Activated CD4-positive, CD25-positive, alpha-beta regulatory T cell (primary cell): Measurements from ENCODE around the gene DPF1.
"Not testable (repeated sequence)": the region's sequence is repeated elsewhere in the genome, so short reads cannot be mapped to it uniquely, and the experiment has no call there.

Experiments used
- DNase-seq, 4 experiments: peaks; one replicate each; lab custom pipeline; 2025; lab: John Stamatoyannopoulos, UW

The DPF1 gene

GRCh38 chr19:38250821-38251563 lies 27.0 kb upstream of the DPF1 start:
- no peak for DNase-seq

DNA sequence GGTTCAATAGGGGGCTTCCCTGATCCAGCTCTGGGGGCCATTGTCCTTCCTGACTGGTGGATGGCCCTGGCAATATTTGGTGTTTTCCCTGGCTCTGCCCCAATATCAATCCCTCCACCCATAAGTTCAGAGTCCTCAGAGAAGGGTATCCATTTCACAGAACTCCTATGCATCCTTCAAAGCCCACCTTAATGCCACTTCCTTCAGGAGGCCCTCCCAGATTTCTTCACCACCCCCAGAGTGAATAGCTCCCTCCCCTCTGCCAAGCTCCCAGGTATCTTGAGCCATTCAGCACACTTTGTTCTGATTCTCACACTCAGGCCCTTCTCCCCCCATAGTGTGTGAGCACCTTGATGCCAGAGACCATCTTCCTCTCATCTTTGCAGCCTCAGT lies 26.4 kb upstream of the DPF1 start:
- no peak for DNase-seq

DNA sequence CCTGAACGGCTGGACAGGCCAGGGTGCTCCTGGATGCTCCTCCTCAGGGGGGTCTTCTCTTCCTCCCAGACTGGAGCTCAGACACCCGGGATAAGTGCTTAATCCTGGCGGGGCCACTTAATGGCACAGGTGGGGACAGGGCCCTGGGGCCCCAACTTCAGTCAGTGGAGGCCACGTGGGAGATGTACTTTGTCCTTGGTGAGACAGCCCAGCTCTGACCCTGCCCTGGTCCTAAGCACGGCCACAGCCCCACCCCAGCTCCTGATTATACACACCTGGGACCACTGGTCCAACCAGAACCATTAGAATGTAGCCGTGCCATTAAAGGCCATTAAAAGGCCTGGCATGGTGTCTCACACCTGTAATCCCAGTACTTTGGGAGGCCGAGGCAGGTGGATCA lies 24.4 kb upstream of the DPF1 start:
- no peak for DNase-seq

GRCh38 chr19:38247734-38248268 lies 23.8 kb upstream of the DPF1 start:
- DNase-seq: no peak

GRCh38 chr19:38247126-38247525 lies 23.1 kb upstream of the DPF1 start:
- DNase-seq: no peak

DNA sequence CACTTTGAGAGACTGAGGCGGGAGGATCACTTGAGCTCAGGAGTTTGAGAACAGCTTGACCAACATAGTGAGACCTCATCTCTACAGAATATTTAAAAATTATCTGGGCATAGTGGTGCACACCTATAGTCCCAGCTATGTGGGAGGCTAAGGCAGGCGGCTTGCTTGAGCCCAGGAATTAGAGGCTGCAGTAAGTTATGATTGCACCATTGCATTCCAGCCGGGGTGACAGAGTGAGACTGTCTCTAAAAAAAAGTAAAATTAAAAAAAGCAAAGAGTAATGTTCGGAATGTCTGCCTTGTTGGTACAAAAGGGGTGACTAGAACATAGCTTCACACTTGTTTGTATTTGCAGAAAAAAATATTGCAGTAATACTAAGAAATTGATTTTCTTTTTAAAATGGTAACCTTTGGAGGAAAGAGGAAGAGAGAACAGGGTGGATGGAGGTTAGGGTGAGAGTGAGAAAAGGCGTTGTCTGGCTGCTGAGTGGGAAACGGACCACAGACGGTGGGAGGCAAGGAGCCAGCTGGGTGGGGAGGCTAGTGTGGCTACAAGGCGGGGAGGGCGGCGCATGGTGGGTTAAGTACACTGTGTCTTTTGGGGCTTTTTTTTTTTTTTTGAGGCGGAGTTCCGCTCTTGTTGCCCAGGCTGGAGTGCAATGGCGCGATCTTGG lies 21.9 kb upstream of the DPF1 start:
- DNase-seq: no peak

DNA sequence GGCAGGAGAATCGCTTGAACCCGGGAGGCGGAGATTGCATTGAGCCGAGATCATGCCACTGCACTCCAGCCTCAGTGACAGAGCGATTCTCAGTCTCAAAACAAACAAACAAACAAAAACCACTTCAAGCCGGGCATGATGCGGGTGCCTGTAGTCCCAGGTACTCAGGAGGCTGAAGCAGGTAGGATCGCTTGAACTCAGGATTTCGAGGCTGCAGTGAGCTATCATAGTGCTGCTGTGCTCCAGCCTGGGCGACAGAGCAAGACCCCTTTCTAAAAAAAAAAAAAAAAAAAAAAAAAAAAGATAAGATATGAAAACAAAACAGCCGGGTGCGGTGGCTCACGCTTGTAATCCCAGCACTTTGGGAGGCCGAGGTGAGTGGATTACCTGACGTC lies 19.3 kb upstream of the DPF1 start:
- DNase-seq: no peak

DNA sequence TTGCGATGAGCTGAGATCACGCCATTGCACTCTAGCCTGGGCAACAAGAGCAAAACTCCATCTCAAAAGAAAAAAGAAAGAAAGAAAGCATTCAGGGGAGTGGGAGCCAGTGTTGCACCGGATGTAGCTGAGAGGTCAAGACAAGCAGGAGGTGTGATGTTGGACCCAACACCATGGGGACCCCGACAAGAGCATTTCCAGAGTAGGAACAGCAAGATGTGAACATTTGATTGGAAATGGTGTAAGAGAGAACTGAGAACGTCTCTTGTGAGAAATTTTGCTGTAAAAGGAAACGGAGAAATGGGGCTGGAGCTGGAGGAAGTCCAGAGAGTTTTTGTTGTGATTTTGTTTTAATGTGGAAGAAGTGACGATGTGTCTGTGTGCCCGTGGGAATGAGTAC lies 15.8 kb upstream of the DPF1 start:
- no peak for DNase-seq

DNA sequence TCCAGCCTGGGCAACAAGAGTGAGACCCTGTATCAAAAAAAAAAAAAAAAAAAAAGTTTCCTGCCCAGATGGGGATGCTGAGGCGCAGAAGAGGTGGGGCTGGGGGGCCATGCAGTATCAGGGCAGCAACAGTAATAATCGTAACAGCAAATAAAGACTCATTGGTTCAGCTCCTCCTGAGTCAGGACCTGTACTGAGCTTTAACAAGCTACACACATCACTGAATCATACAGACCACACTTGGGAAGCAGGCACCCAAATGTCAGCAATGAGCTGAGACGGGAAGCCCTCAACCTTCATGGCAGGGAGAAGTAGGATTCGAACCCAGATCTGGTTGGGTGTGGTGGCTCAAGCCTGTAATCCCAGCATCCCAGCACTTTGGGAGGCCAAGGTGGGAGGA lies 10.6 kb upstream of the DPF1 start:
- DNase-seq: no peak

DNA sequence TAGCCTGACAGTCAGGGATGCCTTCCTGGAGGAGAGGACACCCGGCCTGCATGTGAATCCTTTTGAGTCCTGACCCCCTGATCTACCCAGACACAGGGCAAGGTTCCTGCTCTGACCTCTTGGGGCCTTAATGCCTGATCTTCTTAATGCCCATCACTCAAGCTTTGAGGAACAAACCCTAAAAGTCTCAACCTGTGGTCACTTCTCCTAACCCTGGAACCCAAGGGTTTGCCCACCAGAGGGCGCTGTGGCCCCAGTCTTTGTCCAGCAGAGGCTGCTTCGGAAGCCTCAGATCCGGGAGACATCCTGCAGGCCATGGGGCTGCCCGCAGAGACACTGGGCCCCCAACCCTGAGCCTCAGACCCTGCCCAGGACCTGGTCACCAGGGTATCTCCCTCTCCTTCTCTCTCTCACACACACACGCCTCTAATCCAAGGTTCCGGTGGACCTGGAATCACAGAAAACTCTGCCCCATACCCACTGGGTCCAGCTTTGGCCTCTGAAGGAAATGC lies 9.8 kb upstream of the DPF1 start:
- peak; percentile 41 to 70 (median 56) for DNase-seq

- DNase-seq: no peak
Observed at GRCh38 chr19:38231918-38232317, 7.9 kb upstream of the DPF1 start.

DNA sequence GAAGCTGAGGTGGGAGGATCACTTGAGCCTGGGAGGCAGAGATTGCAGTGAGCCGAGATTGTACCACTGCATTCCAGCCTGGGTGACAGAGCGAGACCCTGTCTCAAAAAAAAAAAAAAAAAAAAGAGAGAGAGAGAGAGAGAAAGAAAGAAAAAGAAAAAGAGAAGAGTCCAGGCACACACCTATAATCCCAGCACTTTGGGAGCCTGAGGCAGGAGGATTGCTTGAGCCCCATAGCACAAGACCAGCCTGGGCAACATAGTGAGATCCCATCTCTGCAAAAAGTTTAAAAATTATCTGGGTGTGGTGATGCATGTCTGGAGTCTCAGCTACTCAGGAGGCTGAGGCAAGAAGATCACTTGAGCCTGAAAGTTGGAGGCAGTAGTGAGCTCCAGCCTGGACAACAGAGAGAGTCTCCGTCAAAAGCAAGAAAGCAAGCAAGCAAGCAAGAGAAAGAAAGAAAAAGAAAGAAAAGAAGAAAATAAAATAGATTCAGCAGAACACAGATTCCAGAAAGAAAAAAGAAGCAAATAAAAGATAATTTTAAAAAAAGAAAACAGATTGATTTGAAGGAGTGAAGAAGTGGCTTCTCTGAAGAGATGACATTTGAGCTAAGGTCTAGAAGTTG lies 6.6 kb upstream of the DPF1 start:
- DNase-seq: not testable (repeated sequence)

- DNase-seq: peak in 3 of 4 experiments; percentile 18 to 27 (median 26)
Observed at GRCh38 chr19:38229585-38230073, 5.6 kb upstream of the DPF1 start.

- DNase-seq: no peak
Observed at GRCh38 chr19:38228491-38229439, 4.7 kb upstream of the DPF1 start.

GRCh38 chr19:38228005-38228377 lies 4.0 kb upstream of the DPF1 start:
- no peak for DNase-seq

GRCh38 chr19:38227287-38228004 lies 3.4 kb upstream of the DPF1 start:
- no peak for DNase-seq

DNA sequence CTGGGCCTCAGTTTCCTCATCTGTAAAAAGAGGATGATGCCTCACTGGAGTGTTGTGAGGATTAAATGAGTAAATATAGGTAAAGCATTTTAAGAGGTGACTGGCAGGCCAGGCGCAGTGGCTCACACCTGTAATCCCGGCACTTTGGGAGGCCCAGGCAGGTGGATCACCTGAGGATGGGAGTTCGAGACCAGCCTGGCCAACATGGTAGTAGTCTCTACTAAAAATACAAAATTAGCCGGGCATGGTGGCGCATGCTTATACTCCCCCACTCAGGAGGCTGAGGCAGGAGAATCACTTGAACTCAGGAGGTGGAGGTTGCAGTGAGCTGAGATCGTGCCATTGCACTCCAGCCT lies 819 bp upstream of the DPF1 start:
- not testable (repeated sequence) for DNase-seq

GRCh38 chr19:38223617-38224013 lies 407 bp downstream of the DPF1 start:
- DNase-seq: no peak

DNA sequence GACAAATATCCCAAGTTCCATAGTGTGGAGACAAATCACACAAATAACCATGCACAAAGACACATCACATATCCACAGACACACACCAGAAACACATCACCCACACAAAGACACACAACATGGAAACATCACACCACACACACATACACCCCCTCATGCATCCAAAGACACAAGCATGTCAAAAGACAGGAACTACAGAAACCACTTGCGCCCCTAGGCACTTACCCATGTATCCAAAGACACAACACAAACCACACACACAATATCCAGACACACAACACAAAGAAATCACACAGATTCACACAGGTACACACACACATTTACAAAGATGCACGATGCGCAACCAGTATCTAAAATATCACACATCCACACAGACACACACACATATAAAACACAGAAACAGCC lies 901 bp downstream of the DPF1 start:
- DNase-seq: no peak

DNA sequence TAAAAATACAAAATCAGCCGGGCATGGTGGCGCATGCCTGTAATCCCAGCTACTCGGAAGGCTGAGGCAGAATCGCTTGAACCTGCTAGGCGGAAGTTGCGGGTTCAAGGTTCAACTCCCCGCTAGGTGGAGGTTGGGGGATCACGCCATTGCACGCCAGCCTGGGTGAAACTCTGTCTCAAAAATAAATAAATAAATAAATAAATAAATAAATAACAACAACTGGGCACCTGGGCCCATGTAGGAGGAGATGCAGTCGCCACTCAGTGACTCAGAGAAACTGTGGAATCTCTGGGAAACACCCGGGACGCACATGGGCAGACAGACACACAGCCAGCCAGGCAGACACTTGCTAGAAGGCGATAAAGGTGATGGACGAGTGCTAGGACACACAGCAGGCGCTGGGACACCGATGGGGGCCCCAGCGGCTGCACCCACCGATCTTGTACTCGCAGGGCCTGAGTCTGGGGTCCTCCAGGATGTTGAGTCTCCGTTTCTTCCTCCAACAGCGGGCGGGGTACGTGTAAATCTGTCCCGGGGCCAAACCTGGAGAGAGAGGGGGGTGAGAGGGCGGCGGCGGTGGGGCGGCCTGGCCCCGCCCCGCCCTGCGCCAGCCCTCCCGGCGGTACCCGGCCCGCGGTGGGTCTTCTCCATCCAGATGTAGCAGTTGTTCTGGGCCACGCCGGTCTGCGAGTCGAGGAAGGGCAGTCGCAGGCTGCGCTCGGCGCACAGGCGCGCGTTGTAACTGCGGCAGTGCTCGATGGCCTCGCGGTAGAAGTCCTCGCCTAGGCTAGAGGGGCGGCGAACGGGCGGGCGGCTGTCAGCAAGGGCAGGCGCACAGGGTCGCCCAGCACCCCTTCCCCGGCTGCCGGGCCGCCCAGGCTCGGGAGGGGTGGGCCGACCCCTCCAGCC lies 1.8 kb downstream of the DPF1 start:
- DNase-seq: no peak
